WTC11 (cell line): Measurements from ENCODE around the gene RPL10A. TPM values are rescaled to one million over a fixed set of nuclear protein-coding genes. Genes with fewer than 3 reads are reported as not detected.
A peak's percentile ranks its signal among the peaks of the same experiment; 100 is the strongest.

ENCODE experiments used
- ATAC-seq: fragments of 200-7000 bp; cut with Tn5 transposase; 2 replicates; pipeline ENCODE4 v1.10.0; 2021; ENCODE audit warnings: mild to moderate bottlenecking, moderate library complexity
- CTCF ChIA-PET: fragments of 300-600 bp; sonication (Branson Sonifier 250); formaldehyde crosslinking; loops from one replicate; lab custom pipeline; 2021; ENCODE audit warnings: antibody characterized with exemption; lab: Charles Lee
- POLR2A ChIA-PET: fragments of 350-600 bp; sonication (Branson Sonifier 250); formaldehyde crosslinking; loops from one replicate; lab custom pipeline; 2021; ENCODE audit warnings: antibody characterized with exemption; lab: Charles Lee
- DNase-seq: peaks from one replicate; pipeline ENCODE4 v3.0.0; 2021; ENCODE audit warnings: low spot score
- H3K27ac Mint-ChIP-seq: 2 replicates; pipeline ENCODE4 v1.8.0; 2021; ENCODE audit warnings: mixed read lengths
- H3K27me3 Mint-ChIP-seq: 2 replicates; pipeline ENCODE4 v1.8.0; 2021; ENCODE audit warnings: low read depth, mild to moderate bottlenecking, moderate library complexity, mixed read lengths
- H3K36me3 Mint-ChIP-seq: 2 replicates; pipeline ENCODE4 v1.8.0; 2021; ENCODE audit warnings: mixed read lengths
- H3K4me1 Mint-ChIP-seq: 2 replicates; pipeline ENCODE4 v1.8.0; 2022; ENCODE audit warnings: mixed read lengths
- H3K4me3 Mint-ChIP-seq: 2 replicates; pipeline ENCODE4 v1.8.0; 2021; ENCODE audit warnings: mild to moderate bottlenecking, moderate library complexity, mixed read lengths
- H3K9me3 Mint-ChIP-seq: 2 replicates; pipeline ENCODE4 v1.8.0; 2021; ENCODE audit warnings: mixed read lengths
- ARID4B ChIP-seq: sonication (generic); formaldehyde crosslinking; IDR thresholded peaks from 2 replicates; pipeline ENCODE4 v1.8.0; 2023; ENCODE audit warnings: missing genetic modification reagents, mild to moderate bottlenecking, borderline replicate concordance
- ATF6 ChIP-seq: sonication (generic); formaldehyde crosslinking; IDR thresholded peaks from 2 replicates; pipeline ENCODE4 v1.8.1; 2023; ENCODE audit warnings: mild to moderate bottlenecking, missing genetic modification reagents
- CREM ChIP-seq: sonication (generic); formaldehyde crosslinking; IDR thresholded peaks from 2 replicates; pipeline ENCODE4 v1.8.1; 2022; ENCODE audit warnings: mild to moderate bottlenecking, missing genetic modification reagents, moderate library complexity
- EMX1 ChIP-seq: fragments of 250-450 bp; sonication (Bioruptor Pico); IDR thresholded peaks from 2 replicates; pipeline ENCODE4 v1.8.0; 2021; ENCODE audit warnings: mild to moderate bottlenecking
- ETV6 ChIP-seq: sonication (generic); formaldehyde crosslinking; IDR thresholded peaks from 2 replicates; pipeline ENCODE4 v1.8.1; 2022; ENCODE audit warnings: mild to moderate bottlenecking, missing genetic modification reagents
- FOXK1 ChIP-seq: sonication (generic); formaldehyde crosslinking; IDR thresholded peaks from 2 replicates; pipeline ENCODE4 v1.8.0; 2022; ENCODE audit warnings: mild to moderate bottlenecking, moderate library complexity, missing genetic modification reagents
- FOXP4 ChIP-seq: sonication (generic); formaldehyde crosslinking; IDR thresholded peaks from 2 replicates; pipeline ENCODE4 v1.8.0; 2022; ENCODE audit warnings: mild to moderate bottlenecking, missing genetic modification reagents
- JAZF1 ChIP-seq: fragments of 250-450 bp; sonication (Bioruptor Pico); IDR thresholded peaks from 2 replicates; pipeline ENCODE4 v1.9.0; 2021; ENCODE audit warnings: moderate library complexity, mild to moderate bottlenecking, inconsistent platforms
- MLX ChIP-seq: sonication (generic); formaldehyde crosslinking; IDR thresholded peaks from 2 replicates; pipeline ENCODE4 v1.8.1; 2023; ENCODE audit warnings: mild to moderate bottlenecking, missing genetic modification reagents, moderate library complexity
- NFATC4 ChIP-seq: fragments of 250-450 bp; sonication (Bioruptor Pico); IDR thresholded peaks from 2 replicates; pipeline ENCODE4 v1.9.0; 2021; ENCODE audit warnings: mild to moderate bottlenecking
- PREB ChIP-seq: sonication (generic); formaldehyde crosslinking; IDR thresholded peaks from 2 replicates; pipeline ENCODE4 v1.8.1; 2022; ENCODE audit warnings: mild to moderate bottlenecking, missing genetic modification reagents, moderate library complexity, borderline replicate concordance
- SMAD3 ChIP-seq: sonication (generic); formaldehyde crosslinking; IDR thresholded peaks from 2 replicates; pipeline ENCODE4 v1.8.0; 2022; ENCODE audit warnings: missing genetic modification reagents, mild to moderate bottlenecking, borderline replicate concordance
- SMAD4 ChIP-seq: sonication (generic); formaldehyde crosslinking; IDR thresholded peaks from 2 replicates; pipeline ENCODE4 v1.8.0; 2022; ENCODE audit warnings: mild to moderate bottlenecking, missing genetic modification reagents
- STAT6 ChIP-seq: sonication (generic); formaldehyde crosslinking; conservative IDR thresholded peaks from 2 replicates; pipeline ENCODE4 v1.8.1; 2023; ENCODE audit warnings: mild to moderate bottlenecking, low read depth, missing genetic modification reagents, moderate library complexity
- ZNF532 ChIP-seq: fragments of 250-450 bp; sonication (Bioruptor Pico); IDR thresholded peaks from 2 replicates; pipeline ENCODE4 v1.9.0; 2021; ENCODE audit warnings: mild to moderate bottlenecking, borderline replicate concordance
- ZNF671 ChIP-seq: fragments of 250-450 bp; sonication (Bioruptor Pico); IDR thresholded peaks from 2 replicates; pipeline ENCODE4 v1.8.0; 2021; ENCODE audit warnings: mild to moderate bottlenecking
- total RNA-seq: library from RNA; stranded (reverse); gene quantifications from 3 replicates; pipeline ENCODE4 v1.2.3, GENCODE V29; 2021

RPL10A gene
- total RNA-seq, 1 experiment from 2014 or later = 1,829 TPM

- TF ChIP-seq MLX (CRISPR knock-in tag) = no peak
- no peak for TF ChIP-seq SMAD4 (CRISPR knock-in tag)
- TF ChIP-seq NFATC4 (CRISPR knock-in tag) = 0 out of 2 replicates have a peak, but pooled peaks have one; percentile 59
- no peak for TF ChIP-seq STAT6 (CRISPR knock-in tag)
Measured at GRCh38 chr6:35473075-35473849, 5.1 kb downstream of the RPL10A start (continued).

GRCh38 chr6:35473850-35474130 lies 5.6 kb downstream of the RPL10A start:
- CTCF ChIA-PET = interaction anchor here (0.6 to 1.5 kb wide), 6 partner anchors 12 to 262 kb away, joined by 3 to 9 read pairs (median 4); no protein-coding TSS in a partner anchor
- Mint-ChIP-seq H3K4me3 (no peak overlapping the region), H3K9me3 (no peaks in the 10 kb centered on the region), H3K27ac (peak overlapping the region; percentile 68; the same call in 1 of the 2 replicates), H3K4me1 (peaks cover 46% of the 10 kb centered on the region), H3K27me3 (peaks cover 5% of the 10 kb centered on the region), H3K36me3 (peaks cover 58% of the 10 kb centered on the region)
- ATAC-seq = peak; percentile 2
- POLR2A ChIA-PET = interaction anchor here (0.5 to 7.9 kb wide), 12 partner anchors 8 to 255 kb away, joined by 3 to 54 read pairs (median 5); partner anchors contain the start of gene TEAD3
- DNase-seq = no peak
- TF ChIP-seq ATF6 (CRISPR knock-in tag) (no peak), ETV6 (no peak), ARID4B (CRISPR knock-in tag) (no peak), ZNF532 (CRISPR knock-in tag) (peak; percentile 66; the same call in 1 of the 2 replicates), EMX1 (CRISPR knock-in tag) (peak; percentile 81; the same call in 1 of the 2 replicates), ZNF671 (CRISPR knock-in tag) (peak; percentile 89), FOXP4 (CRISPR knock-in tag) (no peak), CREM (CRISPR knock-in tag) (no peak), JAZF1 (CRISPR knock-in tag) (no peak), SMAD3 (CRISPR knock-in tag) (no peak), FOXK1 (CRISPR knock-in tag) (no peak), PREB (CRISPR knock-in tag) (no peak)
